DND-41 (cell line): ENCODE measurements around the gene CDKN2AIP.

ENCODE experiments used
- ATAC-seq: fragments of 200-7000 bp; cut with Tn5 transposase; 3 replicates; pipeline ENCODE4 v1.9.1; 2021; ENCODE audit warnings: low read depth; ENCODE audit not compliant: insufficient read depth
- DNase-seq: peaks from one replicate; pipeline ENCODE4 v3.0.0-alpha.2; 2020
- H2AFZ ChIP-seq: 2 replicates; pipeline ENCODE4 v1.6.0; 2012; ENCODE audit warnings: low read depth, low read length
- H3K27ac ChIP-seq: 2 replicates; pipeline ENCODE4 v1.5.1; 2012; ENCODE audit warnings: low read length, inconsistent platforms
- H3K27me3 ChIP-seq: fragments of 200-600 bp; sonication (generic); 2 replicates; pipeline ENCODE4 v1.6.0; 2012; ENCODE audit warnings: low read length, mild to moderate bottlenecking, inconsistent platforms; ENCODE audit not compliant: insufficient read depth, poor library complexity
- H3K36me3 ChIP-seq: 2 replicates; pipeline ENCODE4 v1.5.1; 2012; ENCODE audit warnings: low read length, inconsistent platforms; ENCODE audit not compliant: insufficient read depth
- H3K4me1 ChIP-seq: 2 replicates; pipeline ENCODE4 v1.5.1; 2012; ENCODE audit warnings: mild to moderate bottlenecking, low read length; ENCODE audit not compliant: insufficient read depth
- H3K4me2 ChIP-seq: 2 replicates; pipeline ENCODE4 v1.6.0; 2012; ENCODE audit warnings: mild to moderate bottlenecking, moderate library complexity, low read length, inconsistent platforms; ENCODE audit not compliant: insufficient read depth
- H3K4me3 ChIP-seq, 2 experiments: fragments of 200-600 bp in 1 of 2; shearing (Covaris generic) in 1 of 2; 2 replicates each; pipeline ENCODE4 v1.5.1; 2012 to 2016; ENCODE audit warnings: inconsistent platforms in 2 of 2, low read length in 2 of 2, mild to moderate bottlenecking in 2 of 2, low read depth in 1 of 2, moderate library complexity in 1 of 2
- H3K79me2 ChIP-seq: 2 replicates; pipeline ENCODE4 v1.6.0; 2012; ENCODE audit warnings: low read length, inconsistent platforms; ENCODE audit not compliant: insufficient read depth
- H3K9ac ChIP-seq: 2 replicates; pipeline ENCODE4 v1.6.0; 2012; ENCODE audit warnings: low read depth, mild to moderate bottlenecking, inconsistent platforms, low read length, moderate library complexity
- H3K9me3 ChIP-seq: 2 replicates; pipeline ENCODE4 v1.5.1; 2012; ENCODE audit warnings: low read length, moderate library complexity, mild to moderate bottlenecking, inconsistent platforms; ENCODE audit not compliant: insufficient read depth, severe bottlenecking
- H4K20me1 ChIP-seq: 2 replicates; pipeline ENCODE4 v1.6.0; 2012; ENCODE audit warnings: low read length; ENCODE audit not compliant: insufficient read depth
- EZH2 ChIP-seq: IDR thresholded peaks from 3 replicates; pipeline ENCODE4 v1.6.1; 2012; ENCODE audit warnings: borderline replicate concordance, low read depth, mild to moderate bottlenecking, moderate library complexity, low read length, inconsistent platforms; ENCODE audit not compliant: severe bottlenecking
- TF ChIP-seq, protein P1 (sequence below): IDR thresholded peaks from 2 replicates; pipeline ENCODE4 v1.5.1; 2012; ENCODE audit warnings: borderline replicate concordance, low read length, moderate library complexity, mild to moderate bottlenecking; ENCODE audit not compliant: poor library complexity, severe bottlenecking; ENCODE audit errors: extremely low read depth

The CDKN2AIP gene

DNA sequence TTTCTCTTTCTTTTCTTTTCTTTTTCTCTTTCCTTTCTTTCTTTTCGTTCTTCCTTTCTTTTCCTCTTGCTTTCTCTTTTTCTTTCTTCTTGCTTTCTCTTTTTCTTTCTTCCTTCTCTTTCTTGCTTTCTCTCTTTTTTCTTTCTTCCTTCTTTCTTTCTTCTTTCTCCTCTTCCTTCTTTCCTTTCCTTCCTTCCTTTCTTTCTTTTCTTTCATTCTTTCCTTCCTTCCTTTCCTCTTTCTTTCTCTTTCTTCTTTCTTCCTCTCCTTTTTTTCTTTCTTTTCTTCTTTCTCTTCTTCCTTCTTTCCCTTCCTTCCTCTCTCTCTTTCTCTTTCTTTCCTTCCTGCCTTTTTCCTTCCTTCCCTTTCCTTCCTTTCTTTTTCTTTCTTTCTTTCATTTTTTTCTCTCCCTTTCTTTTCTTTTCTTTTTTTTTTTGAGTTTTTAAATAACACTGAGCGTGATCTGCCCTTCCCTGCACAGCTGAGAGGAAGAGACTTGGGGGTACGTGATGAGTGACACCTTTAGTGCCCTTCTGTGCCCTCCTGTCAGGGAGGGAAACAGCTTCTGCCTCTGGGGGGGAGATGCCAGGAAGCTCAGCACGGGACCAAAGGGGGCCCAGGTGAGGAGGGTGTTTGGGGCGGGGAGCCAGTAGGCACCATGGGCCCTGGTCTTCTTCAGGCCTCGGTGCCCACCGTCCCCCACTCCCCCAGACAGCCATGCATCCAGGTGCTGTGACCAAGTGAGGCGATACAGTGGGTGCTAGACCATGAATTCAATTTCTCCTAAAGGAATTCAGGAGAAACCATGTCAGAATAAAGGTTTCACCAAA is 36.6 kb upstream of the CDKN2AIP start:
- peak overlapping the region; percentile 86 for H2AFZ ChIP-seq
- H3K4me3 ChIP-seq, result no peak overlapping the region
- no peaks in the 10 kb centered on the region for H3K9me3 ChIP-seq

DNA sequence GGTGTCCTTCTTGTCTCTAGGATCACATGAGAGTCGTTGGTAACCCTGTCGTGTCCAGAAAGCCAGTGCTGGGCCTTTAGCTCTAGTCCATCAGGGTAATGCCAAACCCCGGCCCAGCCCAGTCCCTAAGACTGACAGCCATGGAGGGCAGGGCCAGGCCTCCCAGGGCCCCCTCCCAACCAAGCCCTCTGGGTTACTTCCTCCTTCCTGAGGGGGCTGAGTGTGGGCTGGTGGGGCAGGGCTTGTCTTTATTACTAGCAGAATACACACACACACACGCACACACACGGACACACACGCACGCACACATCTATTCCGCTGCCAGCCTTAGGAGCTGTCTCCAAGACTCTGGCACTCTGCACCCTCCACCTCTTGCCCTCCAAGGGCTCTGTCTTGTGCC is 35.6 kb upstream of the CDKN2AIP start:
- no peaks in the 10 kb centered on the region for H4K20me1 ChIP-seq
- H3K27me3 ChIP-seq, result peaks cover 3% of the 10 kb centered on the region
- no peaks in the 10 kb centered on the region for H3K9me3 ChIP-seq
- no peak overlapping the region for H2AFZ ChIP-seq
- TF ChIP-seq, protein P1, sequence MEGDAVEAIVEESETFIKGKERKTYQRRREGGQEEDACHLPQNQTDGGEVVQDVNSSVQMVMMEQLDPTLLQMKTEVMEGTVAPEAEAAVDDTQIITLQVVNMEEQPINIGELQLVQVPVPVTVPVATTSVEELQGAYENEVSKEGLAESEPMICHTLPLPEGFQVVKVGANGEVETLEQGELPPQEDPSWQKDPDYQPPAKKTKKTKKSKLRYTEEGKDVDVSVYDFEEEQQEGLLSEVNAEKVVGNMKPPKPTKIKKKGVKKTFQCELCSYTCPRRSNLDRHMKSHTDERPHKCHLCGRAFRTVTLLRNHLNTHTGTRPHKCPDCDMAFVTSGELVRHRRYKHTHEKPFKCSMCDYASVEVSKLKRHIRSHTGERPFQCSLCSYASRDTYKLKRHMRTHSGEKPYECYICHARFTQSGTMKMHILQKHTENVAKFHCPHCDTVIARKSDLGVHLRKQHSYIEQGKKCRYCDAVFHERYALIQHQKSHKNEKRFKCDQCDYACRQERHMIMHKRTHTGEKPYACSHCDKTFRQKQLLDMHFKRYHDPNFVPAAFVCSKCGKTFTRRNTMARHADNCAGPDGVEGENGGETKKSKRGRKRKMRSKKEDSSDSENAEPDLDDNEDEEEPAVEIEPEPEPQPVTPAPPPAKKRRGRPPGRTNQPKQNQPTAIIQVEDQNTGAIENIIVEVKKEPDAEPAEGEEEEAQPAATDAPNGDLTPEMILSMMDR, result no peak
- no peak for TF ChIP-seq EZH2
- no peak overlapping the region for H3K9ac ChIP-seq
- no peaks in the 10 kb centered on the region for H3K79me2 ChIP-seq
- H3K4me1 ChIP-seq, result peaks cover 10% of the 10 kb centered on the region
- ATAC-seq, result no peak
- no peak overlapping the region for H3K4me3 ChIP-seq
- H3K27ac ChIP-seq, result no peak overlapping the region
- H3K36me3 ChIP-seq, result no peaks in the 10 kb centered on the region
- no peak overlapping the region for H3K4me2 ChIP-seq
- no peak for DNase-seq

More for the DNA sequence above, 36.6 kb upstream of the CDKN2AIP start:
- Histone ChIP-seq H3K9ac (peak overlapping the region; percentile 49; the same call in 1 of the 2 replicates), H3K4me1 (peaks cover 10% of the 10 kb centered on the region), H3K27ac (no peak overlapping the region), H4K20me1 (no peaks in the 10 kb centered on the region), H3K79me2 (no peaks in the 10 kb centered on the region), H3K27me3 (peaks cover 3% of the 10 kb centered on the region), H3K36me3 (no peaks in the 10 kb centered on the region), H3K4me2 (peak overlapping the region; percentile 65)
- TF ChIP-seq EZH2, result no peak
- TF ChIP-seq, protein P1, result no peak
- DNase-seq (no peak), ATAC-seq (no peak)

DNA sequence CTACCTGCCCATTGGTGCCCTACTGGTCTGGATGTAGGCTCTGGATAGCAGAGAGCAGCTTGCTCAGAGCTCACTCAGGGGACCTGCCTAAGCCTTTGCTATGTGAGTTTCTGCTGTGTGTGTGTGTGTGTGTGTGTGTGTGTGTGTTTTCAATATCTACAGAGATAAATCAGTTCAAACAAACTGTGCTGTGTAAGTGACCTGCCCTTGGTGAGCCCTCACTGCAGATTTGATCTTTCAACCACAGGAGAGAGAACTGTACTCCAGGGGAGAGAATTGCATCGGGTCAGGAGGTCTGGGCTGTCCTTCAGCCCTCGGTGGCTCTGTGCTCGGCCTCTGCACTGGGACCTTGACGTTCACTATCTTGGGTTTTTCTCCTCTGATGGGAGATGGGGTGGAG is 35.0 kb upstream of the CDKN2AIP start:
- Histone ChIP-seq H3K9me3 (no peaks in the 10 kb centered on the region), H3K27me3 (peaks cover 3% of the 10 kb centered on the region), H3K4me2 (no peak overlapping the region), H3K4me1 (peaks cover 10% of the 10 kb centered on the region), H4K20me1 (no peaks in the 10 kb centered on the region), H3K36me3 (no peaks in the 10 kb centered on the region), H3K27ac (no peak overlapping the region), H3K4me3 (no peak overlapping the region), H3K79me2 (no peaks in the 10 kb centered on the region), H3K9ac (no peak overlapping the region), H2AFZ (no peak overlapping the region)
- ATAC-seq (no peak), DNase-seq (no peak)
- TF ChIP-seq, protein P1, result no peak
- TF ChIP-seq EZH2, result no peak
